Stimulated activated effector memory CD8-positive, alpha-beta T cell treated with anti-CD3 and anti-CD28 coated beads, Interleukin-12 subunit alpha, Interleukin-12 subunit beta, amount 100 ng/mL, for 72 hours (primary cell): ENCODE data around the gene RPS8.
A peak's percentile ranks its signal among the peaks of the same experiment; 100 is the strongest.
"Not testable (repeated sequence)": the region's sequence is repeated elsewhere in the genome, so short reads cannot be mapped to it uniquely, and the experiment has no call there.

Source experiments
- ATAC-seq: fragments of 150-1000 bp; cut with Tn5 transposase; 2 replicates; pipeline ENCODE4 v1.10.0; 2021
- DNase-seq, 2 donors: peaks; one replicate each; pipeline ENCODE4 v3.0.0; 2021 to 2022; ENCODE audit warnings: low spot score in 2 of 2
- H3K27ac Mint-ChIP-seq: one replicate; pipeline ENCODE4 v1.8.0; 2022; ENCODE audit warnings: mild to moderate bottlenecking, mixed read lengths
- H3K36me3 Mint-ChIP-seq: one replicate; pipeline ENCODE4 v1.8.0; 2022; ENCODE audit warnings: mild to moderate bottlenecking, mixed read lengths
- H3K4me1 Mint-ChIP-seq: one replicate; pipeline ENCODE4 v1.8.0; 2022; ENCODE audit warnings: mixed read lengths
- H3K4me3 Mint-ChIP-seq: one replicate; pipeline ENCODE4 v1.8.0; 2022; ENCODE audit warnings: mild to moderate bottlenecking, mixed read lengths
- H3K9me3 Mint-ChIP-seq: one replicate; pipeline ENCODE4 v1.8.0; 2022; ENCODE audit warnings: mixed read lengths

The RPS8 gene

GRCh38 chr1:44819196-44819607, 43.9 kb downstream of the RPS8 start:
- Mint-ChIP-seq H3K27ac (peak overlapping the region; percentile 100), H3K36me3 (peaks cover 44% of the 10 kb centered on the region), H3K4me1 (peaks cover 59% of the 10 kb centered on the region), H3K4me3 (peak overlapping the region; percentile 88), H3K9me3 (no peaks in the 10 kb centered on the region)
- ATAC-seq (no peak), DNase-seq (no peak)

- peak; percentile 94 for ATAC-seq
- peaks cover 38% of the 10 kb centered on the region for H3K36me3 Mint-ChIP-seq
- DNase-seq: peak; percentile 79 to 93
- H3K4me1 Mint-ChIP-seq: peaks cover 54% of the 10 kb centered on the region
- H3K4me3 Mint-ChIP-seq: peak overlapping the region; percentile 88
- H3K27ac Mint-ChIP-seq: peak overlapping the region; percentile 100
- H3K9me3 Mint-ChIP-seq: no peaks in the 10 kb centered on the region
Observed at GRCh38 chr1:44819608-44820327, 44.4 kb downstream of the RPS8 start.

GRCh38 chr1:44820328-44821239, 45.2 kb downstream of the RPS8 start:
- Mint-ChIP-seq H3K4me1 (peaks cover 46% of the 10 kb centered on the region), H3K9me3 (no peaks in the 10 kb centered on the region), H3K36me3 (peaks cover 30% of the 10 kb centered on the region), H3K27ac (peak overlapping the region; percentile 100), H3K4me3 (peak overlapping the region; percentile 88)
- ATAC-seq (peak; percentile 4), DNase-seq (no peak)

GRCh38 chr1:44821240-44821715, 45.9 kb downstream of the RPS8 start:
- no peak for DNase-seq
- H3K9me3 Mint-ChIP-seq: no peaks in the 10 kb centered on the region
- ATAC-seq: no peak

GRCh38 chr1:44822131-44822701, 46.9 kb downstream of the RPS8 start:
- H3K36me3 Mint-ChIP-seq: peaks cover 25% of the 10 kb centered on the region
- DNase-seq (no peak), ATAC-seq (no peak)
- no peak overlapping the region for H3K4me3 Mint-ChIP-seq
- peak overlapping the region; percentile 45 for H3K27ac Mint-ChIP-seq
- H3K4me1 Mint-ChIP-seq: peaks cover 44% of the 10 kb centered on the region
- H3K9me3 Mint-ChIP-seq: no peaks in the 10 kb centered on the region

More at GRCh38 chr1:44821240-44821715, 45.9 kb downstream of the RPS8 start:
- H3K4me3 Mint-ChIP-seq: peak overlapping the region; percentile 88
- peaks cover 45% of the 10 kb centered on the region for H3K4me1 Mint-ChIP-seq
- peak overlapping the region; percentile 100 for H3K27ac Mint-ChIP-seq
- H3K36me3 Mint-ChIP-seq: peaks cover 25% of the 10 kb centered on the region

GRCh38 chr1:44822981-44823451, 47.7 kb downstream of the RPS8 start:
- peak overlapping the region; percentile 45 for H3K27ac Mint-ChIP-seq

GRCh38 chr1:44824392-44824791, 49.1 kb downstream of the RPS8 start:
- Mint-ChIP-seq H3K36me3 (peaks cover 14% of the 10 kb centered on the region), H3K4me1 (peaks cover 23% of the 10 kb centered on the region)
- not testable (repeated sequence) for H3K4me3 Mint-ChIP-seq, H3K27ac Mint-ChIP-seq, DNase-seq, ATAC-seq, H3K9me3 Mint-ChIP-seq

More at GRCh38 chr1:44822981-44823451, 47.7 kb downstream of the RPS8 start:
- H3K9me3 Mint-ChIP-seq: no peaks in the 10 kb centered on the region
- ATAC-seq: no peak
- H3K36me3 Mint-ChIP-seq: peaks cover 21% of the 10 kb centered on the region
- H3K4me3 Mint-ChIP-seq: no peak overlapping the region
- peaks cover 36% of the 10 kb centered on the region for H3K4me1 Mint-ChIP-seq
- no peak for DNase-seq

GRCh38 chr1:44826375-44827196, 51.2 kb downstream of the RPS8 start:
- ATAC-seq (no peak), DNase-seq (no peak)
- H3K36me3 Mint-ChIP-seq: no peaks in the 10 kb centered on the region
- H3K4me3 Mint-ChIP-seq: no peak overlapping the region
- no peak overlapping the region for H3K27ac Mint-ChIP-seq
- H3K9me3 Mint-ChIP-seq: no peaks in the 10 kb centered on the region
- H3K4me1 Mint-ChIP-seq: peaks cover under 1% of the 10 kb centered on the region

- ATAC-seq (no peak), DNase-seq (no peak)
- Mint-ChIP-seq H3K4me3 (no peak overlapping the region), H3K4me1 (no peaks in the 10 kb centered on the region), H3K27ac (peak overlapping the region; percentile 79), H3K36me3 (no peaks in the 10 kb centered on the region), H3K9me3 (no peaks in the 10 kb centered on the region)
Observed at GRCh38 chr1:44827197-44828002, 52.1 kb downstream of the RPS8 start.

- no peak for ATAC-seq
- Mint-ChIP-seq H3K4me1 (no peaks in the 10 kb centered on the region), H3K4me3 (no peak overlapping the region), H3K27ac (peak overlapping the region; percentile 79), H3K9me3 (no peaks in the 10 kb centered on the region), H3K36me3 (no peaks in the 10 kb centered on the region)
- DNase-seq: no peak
Observed at GRCh38 chr1:44828003-44828651, 52.8 kb downstream of the RPS8 start.
